ENCODE results near the gene CEP63.

CEP63 gene

DNA sequence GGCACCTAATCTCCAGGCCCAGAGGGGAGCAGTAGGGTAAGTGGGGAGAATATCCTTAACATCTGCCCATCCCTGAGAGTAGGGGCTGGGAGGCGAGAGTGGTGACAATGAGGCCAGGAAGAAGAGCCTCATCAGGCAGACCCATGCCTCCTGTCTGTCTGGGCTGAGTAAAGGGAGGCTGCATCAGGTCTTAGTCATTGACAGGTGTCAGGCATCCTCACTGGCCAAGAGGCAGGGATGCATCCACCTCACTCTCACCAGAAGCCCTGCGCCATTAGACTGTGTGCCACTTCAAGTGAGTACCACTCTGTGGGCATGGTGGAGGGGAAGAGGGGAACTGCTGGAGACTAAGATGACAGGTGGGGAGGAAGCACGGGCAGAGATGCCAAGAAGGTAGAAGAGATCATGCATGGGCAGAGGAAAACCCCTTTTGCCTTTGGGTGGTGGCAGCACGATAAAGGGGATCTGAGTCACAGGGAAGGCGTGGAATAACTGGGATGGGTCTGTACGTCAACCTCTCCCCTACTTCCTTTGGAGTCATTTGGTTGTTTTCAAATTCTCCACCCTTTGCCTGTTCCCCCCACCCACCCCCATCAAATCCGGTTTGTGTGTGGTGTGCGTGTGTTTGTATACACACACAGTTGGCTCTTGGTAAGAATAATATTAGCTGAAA is 14.2 kb upstream of the CEP63 start:
- no peak for DNase-seq

DNA sequence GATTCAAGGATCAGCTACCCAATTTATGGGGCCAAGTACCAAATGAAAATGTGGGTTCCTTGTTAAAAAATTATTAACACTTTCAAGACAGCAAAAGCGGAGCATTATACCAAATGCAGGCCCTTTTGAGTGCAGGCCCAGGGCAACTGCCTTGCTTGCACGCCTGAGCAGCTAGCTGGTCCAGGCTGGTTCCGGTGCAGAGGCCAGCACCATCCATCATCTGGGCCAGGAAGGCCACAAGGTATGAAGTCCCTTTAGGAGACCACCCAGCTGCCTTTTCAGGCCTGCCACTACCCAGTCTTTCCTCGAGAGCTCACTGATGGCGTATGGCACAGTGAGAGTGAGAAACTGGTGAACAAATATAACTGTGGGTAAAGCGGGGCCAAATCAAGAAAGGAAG is 13.0 kb upstream of the CEP63 start:
- no peak for DNase-seq

DNA sequence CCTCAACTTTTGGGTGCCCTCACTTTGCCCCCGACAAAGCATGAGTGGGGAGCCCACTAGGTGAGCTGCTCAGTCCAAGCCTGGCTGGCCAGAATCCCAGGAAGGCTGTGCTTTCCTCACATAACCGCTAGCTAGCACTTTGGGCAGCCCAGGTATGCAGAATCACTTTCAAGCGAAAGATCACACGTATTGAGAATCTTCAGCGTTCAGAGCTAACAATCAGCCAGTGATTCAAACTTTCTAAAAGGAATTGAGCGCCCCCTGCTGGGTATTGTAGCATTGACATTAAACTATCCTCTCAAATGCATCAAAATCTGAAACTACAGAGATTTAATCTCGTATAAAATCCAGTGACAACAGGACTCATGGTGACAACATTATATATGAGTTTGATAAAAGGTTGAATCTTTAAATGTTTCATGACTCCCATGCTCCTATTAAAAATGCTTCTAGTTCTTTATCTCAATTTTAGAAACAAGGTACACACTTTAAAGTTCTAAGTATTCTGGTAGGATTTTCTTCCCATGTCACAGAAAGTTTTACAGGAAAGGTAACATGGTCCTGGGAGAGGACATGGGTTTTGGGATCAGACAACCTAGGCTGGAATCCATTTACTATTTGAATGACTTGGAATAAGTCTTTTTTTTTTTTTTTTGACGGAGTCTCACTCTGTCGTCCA is 11.8 kb upstream of the CEP63 start:
- DNase-seq = peak; percentile 69

DNA sequence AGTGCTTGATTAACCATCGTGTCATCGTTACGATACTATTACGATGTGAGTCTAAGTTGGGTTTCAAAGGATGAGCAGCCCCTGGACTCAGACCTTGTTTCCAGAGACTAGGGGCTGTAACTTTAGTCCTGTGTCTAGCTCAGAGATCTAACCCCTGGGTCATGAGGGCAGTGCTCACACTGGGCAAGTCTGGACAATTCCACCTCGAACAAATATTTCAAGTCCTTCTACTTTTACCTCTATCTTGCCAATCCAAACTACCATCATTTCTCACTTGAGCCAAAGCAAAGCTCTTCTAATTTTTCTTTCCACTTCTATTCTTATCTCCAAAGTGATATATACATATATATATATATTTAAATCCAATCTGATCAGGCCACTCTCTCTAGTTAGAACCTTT is 10.9 kb upstream of the CEP63 start:
- no peak for DNase-seq

DNA sequence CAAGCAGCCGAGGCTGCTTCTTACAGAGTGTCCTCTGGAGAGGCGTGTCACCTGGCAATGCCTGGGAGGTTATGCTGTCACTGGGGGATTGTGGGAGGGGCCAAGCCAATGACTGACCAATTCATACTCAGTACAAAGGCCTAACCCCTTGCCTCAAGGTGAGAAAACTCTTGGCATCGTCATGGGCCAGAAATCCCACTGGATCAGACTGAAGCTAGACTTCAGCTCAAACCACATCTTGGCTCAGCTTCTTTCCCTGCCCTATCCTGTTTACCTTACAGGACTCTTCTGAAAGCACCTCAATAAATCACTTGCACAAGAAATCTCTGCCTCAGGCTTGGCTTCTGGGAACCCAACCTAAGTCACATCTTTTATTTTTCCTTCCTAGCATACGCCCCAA is 9.6 kb upstream of the CEP63 start:
- DNase-seq = no peak

DNA sequence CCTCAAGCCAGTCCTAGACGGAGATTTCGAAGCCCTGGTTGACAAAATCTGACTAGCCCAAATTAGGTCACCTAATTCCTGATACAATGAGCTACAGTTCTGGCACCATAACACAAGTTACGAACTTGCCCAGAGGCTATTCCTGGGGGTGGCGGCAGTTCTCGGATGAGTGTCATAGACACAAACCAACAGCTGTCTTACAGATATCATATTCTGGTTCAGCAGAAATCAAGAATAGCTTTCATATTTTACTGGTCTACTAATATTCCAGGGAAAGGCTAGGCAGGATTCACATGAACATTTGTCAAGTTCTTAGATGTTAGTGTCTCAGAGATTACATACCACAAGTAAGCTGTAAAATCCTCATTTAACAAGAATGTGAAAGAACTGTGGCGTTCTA is 8.9 kb upstream of the CEP63 start:
- no peak for DNase-seq

DNA sequence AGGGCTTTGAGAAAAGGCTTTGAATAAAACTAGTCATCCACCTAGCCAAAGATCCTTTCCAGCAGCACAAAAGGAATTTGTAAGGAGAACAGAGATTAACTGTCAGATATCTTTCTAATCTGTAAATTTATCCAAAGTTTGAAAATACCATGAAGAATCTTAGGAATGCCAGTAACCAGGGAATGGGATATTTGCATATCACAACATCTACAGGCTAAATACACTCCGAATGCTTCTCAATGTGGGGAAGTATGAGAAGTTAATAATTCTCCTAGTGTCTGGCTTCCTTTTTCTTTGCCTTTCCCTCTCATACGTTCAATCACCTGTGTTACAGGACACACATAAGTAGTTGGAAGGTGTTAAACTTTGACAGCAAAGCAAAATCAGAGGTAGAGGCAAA is 7.9 kb upstream of the CEP63 start:
- no peak for DNase-seq

DNA sequence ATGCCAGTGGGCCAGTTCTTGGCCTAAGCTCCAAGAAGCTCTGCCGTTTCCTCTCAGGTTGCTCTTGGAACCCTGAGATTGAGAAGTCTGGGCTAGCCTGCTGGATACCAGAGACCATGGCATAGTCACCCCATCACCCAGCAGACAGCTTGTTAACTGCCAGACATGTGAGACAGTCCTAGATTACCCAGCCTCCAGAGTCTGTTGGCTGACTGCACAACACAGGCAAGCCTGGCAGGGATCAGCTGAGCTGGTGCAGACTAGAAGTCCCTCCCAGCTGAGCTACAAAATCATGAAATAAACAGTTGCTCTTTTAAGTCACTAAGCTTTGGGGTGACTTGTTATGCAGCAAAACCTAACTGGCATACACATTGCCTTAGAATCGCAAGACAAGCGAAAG is 5.3 kb upstream of the CEP63 start:
- DNase-seq = no peak

DNA sequence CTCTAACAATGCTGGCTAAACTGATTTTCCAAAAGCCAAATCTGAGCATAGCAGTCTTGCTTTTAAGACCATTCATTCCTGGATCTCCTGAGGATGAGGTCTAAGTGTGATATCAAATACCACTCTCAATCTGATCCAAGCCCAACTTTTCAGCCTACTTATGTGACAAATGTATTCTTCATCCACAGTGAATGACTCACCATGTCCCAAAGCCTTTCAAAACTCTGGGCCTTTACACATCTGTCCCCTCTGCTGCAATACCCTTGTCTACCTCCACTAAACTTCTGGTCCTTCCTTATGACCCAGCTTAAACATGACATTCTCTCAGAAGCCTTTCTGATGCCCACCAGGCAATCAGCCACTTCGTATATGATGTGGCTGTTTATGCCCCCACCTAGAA is 4.7 kb upstream of the CEP63 start:
- no peak for DNase-seq

DNA sequence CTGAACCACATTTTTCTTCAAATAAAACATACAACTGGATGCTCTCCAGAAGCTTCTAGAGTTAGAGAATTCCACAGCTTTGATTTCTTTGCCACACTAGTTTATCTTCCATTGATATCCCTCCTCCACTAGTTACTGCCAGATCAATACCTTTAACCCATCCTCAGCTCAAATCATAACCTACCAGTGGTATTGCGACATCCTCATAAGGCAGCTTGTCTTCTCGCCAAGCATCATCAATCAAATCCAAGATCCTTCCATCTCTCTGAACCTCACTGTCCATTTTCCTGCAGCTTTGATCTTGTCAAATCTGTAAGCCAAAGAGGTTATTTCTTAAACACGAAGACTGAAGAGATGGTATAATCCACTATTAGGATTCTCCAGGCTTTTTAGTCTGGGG is 3.2 kb upstream of the CEP63 start:
- DNase-seq = no peak

DNA sequence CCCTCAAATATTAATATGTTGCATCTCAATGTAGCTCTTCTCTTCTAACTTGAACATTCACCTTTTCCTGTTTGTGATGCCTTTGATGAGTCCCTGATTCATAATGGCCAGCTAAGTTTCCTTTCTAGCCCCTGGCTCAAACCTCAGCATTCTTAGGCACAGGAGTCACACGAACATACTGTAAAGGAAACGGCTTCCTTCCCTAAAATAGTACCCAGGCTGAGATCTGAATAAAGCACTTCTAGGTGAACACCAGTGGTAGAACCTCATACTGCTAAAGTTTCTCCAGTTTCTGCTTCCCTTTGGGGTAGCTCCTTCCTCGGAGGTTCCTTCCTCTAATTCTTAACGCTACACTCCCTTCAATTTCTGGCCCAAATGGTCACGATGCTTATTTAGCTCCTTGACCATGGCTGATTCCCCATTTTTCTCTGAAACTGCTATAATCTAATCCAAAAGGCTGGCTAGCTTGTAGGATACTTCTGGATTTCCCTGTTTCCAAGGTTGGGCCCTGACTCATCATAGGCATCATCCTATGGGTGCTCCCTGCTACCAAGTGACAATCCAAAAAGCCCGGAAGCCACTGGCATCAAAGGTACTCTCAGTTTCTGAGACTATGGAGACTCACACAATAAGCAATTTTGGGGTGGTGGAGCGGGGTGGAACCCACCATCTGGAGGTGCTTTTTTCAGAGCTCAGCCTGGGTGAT is 2.5 kb upstream of the CEP63 start:
- DNase-seq = no peak

DNA sequence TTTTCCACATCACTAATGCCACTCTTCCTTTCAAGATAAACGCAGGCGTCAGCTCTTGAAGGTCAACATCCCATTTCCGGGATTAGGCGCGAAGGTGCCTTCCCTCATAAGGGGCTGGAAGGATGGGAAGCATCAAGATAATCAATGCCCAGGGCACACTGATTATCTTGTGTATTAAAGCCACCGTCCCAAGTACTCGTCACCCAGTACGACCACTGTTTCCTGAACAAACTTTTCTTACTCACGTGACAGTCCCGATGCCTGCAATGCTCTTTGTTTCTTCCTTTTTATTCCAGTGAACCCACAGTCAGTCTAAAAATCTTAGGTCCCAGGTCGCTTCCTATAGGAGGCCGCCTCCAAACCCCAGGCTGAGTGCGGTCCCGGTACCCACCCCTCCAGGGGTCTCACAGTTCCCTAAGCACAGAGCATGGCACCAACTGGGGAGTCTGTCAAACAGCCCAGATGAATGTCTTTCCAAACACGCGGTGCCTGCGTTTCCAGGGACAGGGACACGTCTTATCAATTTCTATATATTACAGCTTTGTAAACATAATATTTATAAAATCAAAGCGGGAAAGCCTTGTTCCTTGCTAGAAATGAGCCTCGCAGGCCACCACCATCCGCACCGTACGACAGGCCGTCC is 661 bp upstream of the CEP63 start:
- no peak for DNase-seq

DNA sequence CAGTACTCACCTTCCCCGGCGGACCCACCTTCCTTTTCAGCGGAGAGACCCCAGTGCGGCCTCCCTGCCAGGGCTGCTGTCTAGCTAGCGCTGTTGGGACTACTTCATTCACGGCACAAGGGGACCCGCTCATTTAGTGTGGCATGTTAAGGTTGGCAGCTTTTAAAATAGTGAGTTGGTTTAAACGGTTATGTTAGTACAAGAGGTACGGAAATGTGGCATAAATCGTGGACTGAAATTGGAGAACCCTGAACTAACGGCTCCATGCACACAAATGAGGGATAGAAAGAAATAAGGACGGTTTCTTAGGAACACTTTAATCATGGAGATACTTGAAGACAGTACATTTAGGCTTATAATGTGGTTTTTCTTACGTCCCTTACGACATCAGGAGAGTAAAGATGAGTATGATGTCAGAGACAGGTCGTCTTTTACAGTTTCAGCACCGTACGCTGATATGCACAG is 752 bp downstream of the CEP63 start:
- DNase-seq = no peak

DNA sequence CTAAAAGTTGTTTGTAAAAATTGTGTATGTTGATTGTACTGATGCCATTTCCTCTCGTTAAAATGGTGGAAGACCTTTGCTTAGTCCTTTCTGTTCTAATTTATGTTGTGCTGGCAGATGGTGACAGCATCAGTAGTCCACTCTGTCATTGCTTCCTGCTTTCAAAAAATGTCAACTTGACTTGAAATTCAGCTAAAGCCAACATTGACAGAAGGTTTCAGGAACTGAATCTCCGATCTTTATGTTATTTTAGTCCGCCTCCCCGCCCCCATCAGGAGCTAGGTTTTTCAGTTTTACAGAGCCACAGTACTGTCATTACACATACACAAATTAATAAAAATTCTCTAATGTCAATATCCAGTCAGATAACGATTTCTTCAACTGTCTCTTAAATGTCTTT is 1.5 kb downstream of the CEP63 start:
- no peak for DNase-seq

DNA sequence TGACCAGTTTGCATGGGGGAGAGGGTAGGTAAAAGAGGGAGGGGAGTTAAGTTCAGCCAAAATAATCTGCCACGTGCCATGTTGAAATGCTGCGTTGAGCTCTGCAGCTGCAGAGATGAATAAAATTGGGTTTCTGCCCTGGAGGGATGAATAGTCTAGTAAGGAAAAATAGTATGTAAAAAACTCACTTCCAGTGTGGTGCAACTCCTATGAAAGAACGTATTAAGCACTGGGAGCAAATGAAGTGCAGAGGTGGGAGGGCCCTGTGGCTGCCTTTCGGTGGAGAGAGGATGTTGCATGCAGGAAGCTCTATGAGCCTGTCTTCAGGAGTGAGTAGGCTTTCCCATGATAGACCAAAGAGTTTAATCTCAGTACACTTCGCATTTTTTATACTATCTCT is 8.6 kb downstream of the CEP63 start:
- DNase-seq = no peak

DNA sequence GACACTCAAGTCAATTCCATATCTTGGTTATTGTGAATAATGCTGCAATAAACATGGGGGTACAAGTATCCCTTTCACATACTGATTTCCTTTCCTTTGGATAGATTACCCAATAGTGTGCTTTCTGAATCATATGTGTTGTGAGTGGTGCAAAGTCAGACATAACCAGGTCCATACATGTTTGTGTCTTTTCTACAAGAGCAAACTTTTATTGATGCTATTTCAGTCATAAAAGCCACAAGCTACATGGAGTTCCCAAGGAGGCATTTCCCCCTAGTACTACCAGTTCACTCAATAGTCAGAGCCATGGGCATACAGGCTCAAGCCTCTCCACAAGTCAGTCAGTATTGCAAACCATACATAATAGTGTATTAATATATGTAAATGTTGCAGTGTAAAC is 10.1 kb downstream of the CEP63 start:
- DNase-seq = no peak

DNA sequence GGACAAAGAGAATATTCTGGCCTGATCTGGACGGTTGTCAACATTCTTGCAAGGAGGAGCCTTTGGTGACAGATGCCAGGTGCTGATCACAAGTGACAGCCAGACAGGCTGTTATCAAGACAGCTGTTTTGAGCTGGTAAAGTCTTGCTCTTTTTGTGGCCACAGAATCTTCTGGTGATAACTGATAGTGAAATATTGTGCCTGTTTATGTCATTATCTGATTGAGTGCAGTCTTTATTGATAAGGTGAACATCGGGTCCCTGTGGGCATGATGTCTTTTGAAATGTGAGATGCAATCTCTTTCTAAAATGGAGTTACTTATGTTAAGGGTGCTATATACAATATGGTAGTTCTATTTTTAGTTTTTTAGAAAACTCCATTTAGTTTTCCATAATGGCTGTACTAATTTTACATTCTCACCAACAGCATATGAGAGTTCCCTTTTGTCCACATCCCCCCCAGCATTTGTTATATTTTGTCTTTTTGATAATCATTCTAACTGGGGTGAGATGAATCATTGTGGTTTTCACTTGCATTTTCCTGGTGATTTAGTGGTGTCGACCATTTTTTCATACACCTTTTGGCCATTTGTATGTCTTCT is 10.7 kb downstream of the CEP63 start:
- DNase-seq = no peak

DNA sequence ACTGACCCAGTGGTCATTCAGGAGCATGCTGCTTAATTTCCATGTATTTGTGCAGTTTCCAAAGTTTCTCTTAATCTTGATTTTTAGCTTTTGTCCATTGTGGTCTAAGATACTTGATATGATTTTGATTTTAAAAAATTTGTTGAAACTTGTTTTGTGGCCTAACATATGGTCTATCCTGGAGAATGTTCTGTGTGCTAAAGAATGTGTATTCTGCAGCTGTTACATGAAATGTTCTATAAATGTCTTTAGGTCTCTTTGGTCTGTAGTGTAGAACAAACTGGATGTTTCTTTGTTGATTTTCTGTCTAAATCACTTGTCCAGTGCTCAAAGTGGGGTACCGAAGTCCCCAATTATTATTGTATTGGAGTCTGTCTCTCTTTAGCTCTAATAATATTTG is 17.4 kb downstream of the CEP63 start:
- no peak for DNase-seq

DNA sequence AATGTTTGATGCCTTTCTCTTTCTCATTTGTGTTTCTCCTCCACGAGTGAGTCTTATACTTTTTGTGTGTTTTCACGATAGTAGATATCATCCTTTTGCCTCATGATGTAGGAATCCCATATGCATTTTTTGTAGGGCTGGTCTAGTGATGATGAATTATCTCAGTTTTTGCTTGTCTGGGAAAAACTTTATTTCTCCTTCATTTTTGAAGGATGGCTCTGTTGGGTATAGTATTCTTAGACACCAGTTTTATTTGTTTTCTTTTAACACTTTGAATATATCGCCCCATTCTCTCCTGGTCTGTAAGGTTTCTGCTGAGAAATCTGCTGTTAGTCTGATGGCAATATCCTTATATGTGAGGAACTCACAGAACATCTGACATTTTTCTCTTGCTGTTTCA is 18.3 kb downstream of the CEP63 start:
- DNase-seq = no peak

DNA sequence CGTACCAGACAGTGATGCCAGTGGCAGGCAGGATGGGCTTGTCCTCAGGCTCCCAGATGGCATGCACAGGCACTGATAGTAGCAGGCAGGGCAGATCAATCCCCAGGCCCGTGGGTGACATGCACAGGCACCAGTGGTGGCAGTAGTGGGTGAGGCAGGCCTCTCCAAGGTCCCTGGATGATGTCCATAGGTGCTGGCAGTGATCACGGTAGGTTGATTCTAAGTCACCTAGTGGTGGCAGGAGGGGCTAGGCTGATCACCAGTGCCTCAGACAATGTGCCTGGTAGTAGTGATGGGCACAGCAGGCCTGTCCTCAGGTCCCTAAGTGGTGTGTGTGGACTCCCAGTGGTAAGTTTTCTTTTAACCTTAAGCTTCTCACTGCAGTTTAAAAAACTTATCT is 19.6 kb downstream of the CEP63 start:
- DNase-seq = no peak

DNA sequence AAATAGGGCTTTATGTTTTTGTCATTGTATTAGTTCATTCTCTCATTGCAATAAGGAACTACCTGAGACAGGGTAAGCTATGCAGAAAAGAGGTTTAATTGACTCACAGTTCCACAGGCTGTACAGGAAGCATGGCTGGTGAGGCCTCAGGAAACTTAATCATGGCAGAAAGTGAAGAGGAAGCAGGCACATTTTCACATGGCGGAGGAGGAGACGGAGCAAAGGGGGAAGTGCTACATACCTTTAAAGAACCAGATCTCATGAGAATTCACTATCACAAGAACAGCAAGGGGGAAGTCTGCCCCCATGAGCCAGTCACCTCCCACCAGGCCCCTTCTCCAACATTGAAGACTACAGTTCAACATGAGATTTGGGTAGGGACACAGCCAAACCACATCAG is 25.6 kb downstream of the CEP63 start:
- DNase-seq = no peak

DNA sequence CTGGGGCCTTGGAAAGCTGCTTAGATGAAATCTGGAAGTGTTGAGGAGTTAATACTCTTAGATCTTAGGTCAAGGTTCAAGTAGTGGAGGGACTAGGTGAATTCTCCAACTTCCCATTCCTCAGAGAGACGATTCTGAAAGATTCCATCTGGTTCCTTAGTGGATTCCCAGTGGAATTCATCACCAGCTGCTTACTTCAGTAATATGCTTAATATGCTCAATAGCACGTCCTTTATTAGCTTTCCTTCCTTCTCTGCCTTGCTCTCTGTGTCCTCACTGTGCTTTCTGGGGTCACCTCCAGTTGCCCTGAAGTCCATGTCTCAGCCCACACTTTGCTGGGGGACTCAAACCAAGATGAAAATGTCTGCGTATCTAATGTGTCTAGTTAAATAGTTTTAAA is 31.0 kb downstream of the CEP63 start:
- DNase-seq = no peak

DNA sequence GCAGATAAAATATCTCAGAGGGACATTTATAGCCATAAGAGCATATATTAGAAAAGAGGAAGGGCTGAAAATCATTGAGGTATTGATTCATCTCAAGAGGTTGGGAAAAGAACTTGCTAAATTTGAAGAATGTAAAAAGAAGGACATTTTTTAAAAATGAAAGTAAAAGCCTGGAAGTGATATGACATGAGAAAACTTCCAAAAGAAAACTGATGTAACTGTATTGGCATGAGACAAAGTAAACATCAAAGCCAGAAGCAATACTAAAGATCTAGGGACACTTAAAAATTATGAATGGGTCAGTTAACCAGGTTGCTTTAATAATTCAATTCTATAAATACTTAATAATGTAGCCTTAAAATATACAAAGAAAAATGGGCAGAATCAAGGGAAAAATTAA is 31.9 kb downstream of the CEP63 start:
- DNase-seq = no peak

DNA sequence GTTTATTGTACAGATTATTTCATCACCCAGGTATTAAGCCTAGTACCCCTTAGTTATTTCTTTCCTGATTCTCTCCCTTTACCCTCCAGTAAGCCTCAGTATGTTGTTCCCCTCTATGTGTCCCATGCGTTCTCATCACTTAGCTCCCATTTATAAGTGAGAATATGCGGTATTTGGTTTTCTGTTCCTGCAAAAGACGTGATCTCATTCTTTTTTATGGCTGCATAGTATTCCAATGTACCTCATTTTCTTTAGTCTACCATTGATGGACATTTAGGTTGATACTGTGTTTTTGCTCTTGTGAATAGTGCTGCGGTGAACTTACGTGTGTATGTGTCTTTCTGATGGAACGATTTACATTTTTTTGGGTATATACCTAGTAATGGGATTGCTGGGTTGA is 36.7 kb downstream of the CEP63 start:
- DNase-seq = no peak
